A673 (cell line): ENCODE results near the gene ADAMTS2.

Experiments used
- EZH2 ChIP-seq: fragments of 200-600 bp; sonication (generic); IDR thresholded peaks from 2 replicates; pipeline ENCODE4 v1.6.1; 2017; ENCODE audit warnings: borderline replicate concordance, low read depth, mild to moderate bottlenecking, mixed read lengths, antibody characterized with exemption, low read length; ENCODE audit not compliant: poor library complexity, severe bottlenecking
- TF ChIP-seq, protein P1 (sequence below): fragments of 300-800, 200-600 bp; sonication (generic); conservative IDR thresholded peaks from 2 replicates; pipeline ENCODE4 v1.5.1; 2017; ENCODE audit warnings: low read depth, mild to moderate bottlenecking, antibody characterized with exemption, low read length, moderate library complexity, mixed read lengths

GRCh38 chr5:179137643-179138567 lies 207.4 kb downstream of the ADAMTS2 start:
- TF ChIP-seq, protein P1, sequence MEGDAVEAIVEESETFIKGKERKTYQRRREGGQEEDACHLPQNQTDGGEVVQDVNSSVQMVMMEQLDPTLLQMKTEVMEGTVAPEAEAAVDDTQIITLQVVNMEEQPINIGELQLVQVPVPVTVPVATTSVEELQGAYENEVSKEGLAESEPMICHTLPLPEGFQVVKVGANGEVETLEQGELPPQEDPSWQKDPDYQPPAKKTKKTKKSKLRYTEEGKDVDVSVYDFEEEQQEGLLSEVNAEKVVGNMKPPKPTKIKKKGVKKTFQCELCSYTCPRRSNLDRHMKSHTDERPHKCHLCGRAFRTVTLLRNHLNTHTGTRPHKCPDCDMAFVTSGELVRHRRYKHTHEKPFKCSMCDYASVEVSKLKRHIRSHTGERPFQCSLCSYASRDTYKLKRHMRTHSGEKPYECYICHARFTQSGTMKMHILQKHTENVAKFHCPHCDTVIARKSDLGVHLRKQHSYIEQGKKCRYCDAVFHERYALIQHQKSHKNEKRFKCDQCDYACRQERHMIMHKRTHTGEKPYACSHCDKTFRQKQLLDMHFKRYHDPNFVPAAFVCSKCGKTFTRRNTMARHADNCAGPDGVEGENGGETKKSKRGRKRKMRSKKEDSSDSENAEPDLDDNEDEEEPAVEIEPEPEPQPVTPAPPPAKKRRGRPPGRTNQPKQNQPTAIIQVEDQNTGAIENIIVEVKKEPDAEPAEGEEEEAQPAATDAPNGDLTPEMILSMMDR = no peak
- no peak for TF ChIP-seq EZH2
